K562 (cell line): Measurements from ENCODE around the gene RANBP3. TPM values are rescaled to one million over a fixed set of nuclear protein-coding genes. Genes with fewer than 3 reads are reported as not detected.
A peak's percentile ranks its signal among the peaks of the same experiment; 100 is the strongest.

ENCODE experiments used
- C11orf30 ChIP-seq: fragments of 450-650 bp; IDR thresholded peaks from 2 replicates; pipeline ENCODE4 v1.6.1; 2016; ENCODE audit warnings: low read depth, mild to moderate bottlenecking
- ETV1 ChIP-seq: fragments of 450-650 bp; conservative IDR thresholded peaks from 2 replicates; pipeline ENCODE4 v1.6.1; 2016; ENCODE audit warnings: missing genetic modification characterization, control low read depth, low read depth, missing compliant biosample characterization
- GTF2A2 ChIP-seq: IDR thresholded peaks from 2 replicates; pipeline ENCODE4 v1.6.1; 2016; ENCODE audit warnings: mild to moderate bottlenecking, missing genetic modification characterization, missing compliant biosample characterization
- MAFF ChIP-seq: IDR thresholded peaks from 2 replicates; pipeline ENCODE4 v1.6.1; 2012; ENCODE audit warnings: low read length, improper control_type of control experiment
- NCOA6 ChIP-seq: fragments of 450-650 bp; IDR thresholded peaks from 2 replicates; pipeline ENCODE4 v1.6.1; 2017; ENCODE audit warnings: mild to moderate bottlenecking
- NFE2L1 ChIP-seq: fragments of 450-650 bp; IDR thresholded peaks from 2 replicates; pipeline ENCODE4 v1.6.1; 2016; ENCODE audit warnings: missing genetic modification characterization, low read depth, mild to moderate bottlenecking, missing compliant biosample characterization, moderate library complexity, borderline replicate concordance
- NR2C2 ChIP-seq, 2 experiments: fragments of 200-800 bp in 1 of 2; sonication (Bioruptor generic) in 1 of 2; sonication (generic) in 1 of 2; formaldehyde crosslinking in 1 of 2; IDR thresholded peaks; 2 replicates each; pipeline versions ENCODE4 v1.6.1 to v1.8.0; 2016 to 2022; ENCODE audit warnings: mild to moderate bottlenecking in 1 of 2, missing compliant biosample characterization in 1 of 2, missing genetic modification characterization in 1 of 2, missing genetic modification reagents in 1 of 2
- NR2F6 ChIP-seq: fragments of 450-650 bp; formaldehyde crosslinking; IDR thresholded peaks from 2 replicates; pipeline ENCODE4 v1.4.0; 2020; ENCODE audit warnings: mild to moderate bottlenecking
- ZNF280B ChIP-seq: fragments of 250-450 bp; sonication (Bioruptor Pico); IDR thresholded peaks from 2 replicates; pipeline ENCODE4 v1.5.1; 2021; ENCODE audit warnings: mild to moderate bottlenecking
- ZNF311 ChIP-seq: fragments of 250-450 bp; sonication (Bioruptor Pico); IDR thresholded peaks from 2 replicates; pipeline ENCODE4 v1.4.0; 2020; ENCODE audit warnings: mild to moderate bottlenecking, moderate library complexity
- polyA plus RNA-seq, 8 experiments: library from polyadenylated mRNA; depleted of rRNA in 4 of 8; stranded (reverse) in 5 of 8; unstranded in 3 of 8; fragments of >200 nt; fragmentation: Nextera tagmentation in 2 of 8; fragmentation: Illumina TruSeq in 1 of 8; extraction: Ambion mirVana in 2 of 8; extraction: Trizol in 1 of 8; gene quantifications; 2 replicates each; pipeline versions ENCODE4 v1.2.1 to v1.2.3, GENCODE V29; 2011 to 2014; ENCODE audit warnings: inconsistent platforms in 1 of 8, missing spikeins in 1 of 8
- total RNA-seq, 7 experiments: library from RNA; depleted of rRNA in 6 of 7; stranded (reverse); fragments of >200 nt in 6 of 7; fragmentation: Illumina TruSeq in 2 of 7; extraction: Trizol in 2 of 7; gene quantifications; 2 replicates each; pipeline versions ENCODE4 v1.2.1 to v1.2.3, GENCODE V29; 2011 to 2021; ENCODE audit warnings: low replicate concordance in 1 of 7
- TF ChIP-seq, protein P1 (sequence below), 2 experiments: fragments of 450-650 bp; IDR thresholded peaks; 2 replicates each; pipeline ENCODE4 v1.6.1; 2018; ENCODE audit warnings: mild to moderate bottlenecking in 2 of 2, low read depth in 1 of 2; ENCODE audit not compliant: partially characterized antibody in 2 of 2
- TF ChIP-seq, protein P2 (sequence below): fragments of 250-450 bp; sonication (Bioruptor Pico); IDR thresholded peaks from 2 replicates; pipeline ENCODE4 v1.4.0; 2020
- TF ChIP-seq, protein P3 (sequence below): fragments of 250-450 bp; sonication (Bioruptor Pico); IDR thresholded peaks from 2 replicates; pipeline ENCODE4 v1.4.0; 2020; ENCODE audit warnings: mild to moderate bottlenecking, moderate library complexity, borderline replicate concordance

Gene RANBP3
- total and polyA plus RNA-seq, 9 of the 15 experiments (the other 6 are each of a cell fraction or from before 2014, with no cell fraction given), result 0.90 to 95.1 (median 63.2) TPM

DNA sequence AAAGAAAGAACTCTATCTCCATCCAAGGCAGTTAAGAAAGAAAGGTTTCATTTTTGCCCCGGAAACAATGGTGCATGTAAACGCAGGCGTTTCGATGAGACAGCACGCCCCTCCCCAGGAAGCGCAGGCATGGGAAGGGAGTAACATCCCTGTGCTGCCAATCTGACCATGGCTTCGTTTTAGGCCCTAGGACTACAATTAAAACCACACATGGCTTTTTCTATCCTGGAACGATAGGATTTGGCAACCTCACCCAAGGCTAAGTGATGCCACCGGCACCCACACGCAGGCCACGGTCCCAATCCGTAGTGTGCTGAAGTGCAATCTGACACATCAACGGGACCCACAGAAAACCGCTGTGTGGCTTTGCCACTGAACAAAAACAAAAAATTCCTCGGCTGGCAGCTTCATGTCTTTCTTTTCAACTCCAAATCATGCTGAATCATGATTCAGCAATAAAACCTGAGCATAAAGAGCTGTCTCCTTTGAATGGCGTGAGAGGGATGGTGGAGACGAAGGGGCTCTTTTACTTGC lies 24.2 kb downstream of the RANBP3 start (continued):
- TF ChIP-seq, protein P1, sequence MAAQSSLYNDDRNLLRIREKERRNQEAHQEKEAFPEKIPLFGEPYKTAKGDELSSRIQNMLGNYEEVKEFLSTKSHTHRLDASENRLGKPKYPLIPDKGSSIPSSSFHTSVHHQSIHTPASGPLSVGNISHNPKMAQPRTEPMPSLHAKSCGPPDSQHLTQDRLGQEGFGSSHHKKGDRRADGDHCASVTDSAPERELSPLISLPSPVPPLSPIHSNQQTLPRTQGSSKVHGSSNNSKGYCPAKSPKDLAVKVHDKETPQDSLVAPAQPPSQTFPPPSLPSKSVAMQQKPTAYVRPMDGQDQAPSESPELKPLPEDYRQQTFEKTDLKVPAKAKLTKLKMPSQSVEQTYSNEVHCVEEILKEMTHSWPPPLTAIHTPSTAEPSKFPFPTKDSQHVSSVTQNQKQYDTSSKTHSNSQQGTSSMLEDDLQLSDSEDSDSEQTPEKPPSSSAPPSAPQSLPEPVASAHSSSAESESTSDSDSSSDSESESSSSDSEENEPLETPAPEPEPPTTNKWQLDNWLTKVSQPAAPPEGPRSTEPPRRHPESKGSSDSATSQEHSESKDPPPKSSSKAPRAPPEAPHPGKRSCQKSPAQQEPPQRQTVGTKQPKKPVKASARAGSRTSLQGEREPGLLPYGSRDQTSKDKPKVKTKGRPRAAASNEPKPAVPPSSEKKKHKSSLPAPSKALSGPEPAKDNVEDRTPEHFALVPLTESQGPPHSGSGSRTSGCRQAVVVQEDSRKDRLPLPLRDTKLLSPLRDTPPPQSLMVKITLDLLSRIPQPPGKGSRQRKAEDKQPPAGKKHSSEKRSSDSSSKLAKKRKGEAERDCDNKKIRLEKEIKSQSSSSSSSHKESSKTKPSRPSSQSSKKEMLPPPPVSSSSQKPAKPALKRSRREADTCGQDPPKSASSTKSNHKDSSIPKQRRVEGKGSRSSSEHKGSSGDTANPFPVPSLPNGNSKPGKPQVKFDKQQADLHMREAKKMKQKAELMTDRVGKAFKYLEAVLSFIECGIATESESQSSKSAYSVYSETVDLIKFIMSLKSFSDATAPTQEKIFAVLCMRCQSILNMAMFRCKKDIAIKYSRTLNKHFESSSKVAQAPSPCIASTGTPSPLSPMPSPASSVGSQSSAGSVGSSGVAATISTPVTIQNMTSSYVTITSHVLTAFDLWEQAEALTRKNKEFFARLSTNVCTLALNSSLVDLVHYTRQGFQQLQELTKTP (IDR thresholded peaks at IDR 0.05; ENCODE audit: low read depth in 1 of 2, partially characterized antibody in 2 of 2), result no peak
- TF ChIP-seq, protein P2, sequence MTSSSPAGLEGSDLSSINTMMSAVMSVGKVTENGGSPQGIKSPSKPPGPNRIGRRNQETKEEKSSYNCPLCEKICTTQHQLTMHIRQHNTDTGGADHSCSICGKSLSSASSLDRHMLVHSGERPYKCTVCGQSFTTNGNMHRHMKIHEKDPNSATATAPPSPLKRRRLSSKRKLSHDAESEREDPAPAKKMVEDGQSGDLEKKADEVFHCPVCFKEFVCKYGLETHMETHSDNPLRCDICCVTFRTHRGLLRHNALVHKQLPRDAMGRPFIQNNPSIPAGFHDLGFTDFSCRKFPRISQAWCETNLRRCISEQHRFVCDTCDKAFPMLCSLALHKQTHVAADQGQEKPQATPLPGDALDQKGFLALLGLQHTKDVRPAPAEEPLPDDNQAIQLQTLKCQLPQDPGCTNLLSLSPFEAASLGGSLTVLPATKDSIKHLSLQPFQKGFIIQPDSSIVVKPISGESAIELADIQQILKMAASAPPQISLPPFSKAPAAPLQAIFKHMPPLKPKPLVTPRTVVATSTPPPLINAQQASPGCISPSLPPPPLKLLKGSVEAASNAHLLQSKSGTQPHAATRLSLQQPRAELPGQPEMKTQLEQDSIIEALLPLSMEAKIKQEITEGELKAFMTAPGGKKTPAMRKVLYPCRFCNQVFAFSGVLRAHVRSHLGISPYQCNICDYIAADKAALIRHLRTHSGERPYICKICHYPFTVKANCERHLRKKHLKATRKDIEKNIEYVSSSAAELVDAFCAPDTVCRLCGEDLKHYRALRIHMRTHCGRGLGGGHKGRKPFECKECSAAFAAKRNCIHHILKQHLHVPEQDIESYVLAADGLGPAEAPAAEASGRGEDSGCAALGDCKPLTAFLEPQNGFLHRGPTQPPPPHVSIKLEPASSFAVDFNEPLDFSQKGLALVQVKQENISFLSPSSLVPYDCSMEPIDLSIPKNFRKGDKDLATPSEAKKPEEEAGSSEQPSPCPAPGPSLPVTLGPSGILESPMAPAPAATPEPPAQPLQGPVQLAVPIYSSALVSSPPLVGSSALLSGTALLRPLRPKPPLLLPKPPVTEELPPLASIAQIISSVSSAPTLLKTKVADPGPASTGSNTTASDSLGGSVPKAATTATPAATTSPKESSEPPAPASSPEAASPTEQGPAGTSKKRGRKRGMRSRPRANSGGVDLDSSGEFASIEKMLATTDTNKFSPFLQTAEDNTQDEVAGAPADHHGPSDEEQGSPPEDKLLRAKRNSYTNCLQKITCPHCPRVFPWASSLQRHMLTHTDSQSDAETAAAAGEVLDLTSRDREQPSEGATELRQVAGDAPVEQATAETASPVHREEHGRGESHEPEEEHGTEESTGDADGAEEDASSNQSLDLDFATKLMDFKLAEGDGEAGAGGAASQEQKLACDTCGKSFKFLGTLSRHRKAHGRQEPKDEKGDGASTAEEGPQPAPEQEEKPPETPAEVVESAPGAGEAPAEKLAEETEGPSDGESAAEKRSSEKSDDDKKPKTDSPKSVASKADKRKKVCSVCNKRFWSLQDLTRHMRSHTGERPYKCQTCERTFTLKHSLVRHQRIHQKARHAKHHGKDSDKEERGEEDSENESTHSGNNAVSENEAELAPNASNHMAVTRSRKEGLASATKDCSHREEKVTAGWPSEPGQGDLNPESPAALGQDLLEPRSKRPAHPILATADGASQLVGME (CRISPR knock-in tag), result no peak; the same call in 1 of the 2 replicates
- TF ChIP-seq ETV1 (tag), result 0 out of 2 replicates have a peak, but pooled peaks have one; percentile 21
- TF ChIP-seq NR2F6, result no peak
- TF ChIP-seq NCOA6, result no peak
- TF ChIP-seq NFE2L1, result peak; percentile 72; the same call in 1 of the 2 replicates
- no peak for TF ChIP-seq GTF2A2 (tag)
- TF ChIP-seq MAFF, result peak; percentile 92
- no peak for TF ChIP-seq ZNF280B (CRISPR knock-in tag)
- no peak for TF ChIP-seq ZNF311 (CRISPR knock-in tag)
- TF ChIP-seq NR2C2 (CRISPR knock-in tag; IDR thresholded peaks at IDR 0.05), result no peak
- peak; percentile 55; the same call in 1 of the 2 replicates for TF ChIP-seq NR2C2 (tag; IDR thresholded peaks at IDR 0.05)
- TF ChIP-seq C11orf30, result peak; percentile 97
- TF ChIP-seq, protein P3, sequence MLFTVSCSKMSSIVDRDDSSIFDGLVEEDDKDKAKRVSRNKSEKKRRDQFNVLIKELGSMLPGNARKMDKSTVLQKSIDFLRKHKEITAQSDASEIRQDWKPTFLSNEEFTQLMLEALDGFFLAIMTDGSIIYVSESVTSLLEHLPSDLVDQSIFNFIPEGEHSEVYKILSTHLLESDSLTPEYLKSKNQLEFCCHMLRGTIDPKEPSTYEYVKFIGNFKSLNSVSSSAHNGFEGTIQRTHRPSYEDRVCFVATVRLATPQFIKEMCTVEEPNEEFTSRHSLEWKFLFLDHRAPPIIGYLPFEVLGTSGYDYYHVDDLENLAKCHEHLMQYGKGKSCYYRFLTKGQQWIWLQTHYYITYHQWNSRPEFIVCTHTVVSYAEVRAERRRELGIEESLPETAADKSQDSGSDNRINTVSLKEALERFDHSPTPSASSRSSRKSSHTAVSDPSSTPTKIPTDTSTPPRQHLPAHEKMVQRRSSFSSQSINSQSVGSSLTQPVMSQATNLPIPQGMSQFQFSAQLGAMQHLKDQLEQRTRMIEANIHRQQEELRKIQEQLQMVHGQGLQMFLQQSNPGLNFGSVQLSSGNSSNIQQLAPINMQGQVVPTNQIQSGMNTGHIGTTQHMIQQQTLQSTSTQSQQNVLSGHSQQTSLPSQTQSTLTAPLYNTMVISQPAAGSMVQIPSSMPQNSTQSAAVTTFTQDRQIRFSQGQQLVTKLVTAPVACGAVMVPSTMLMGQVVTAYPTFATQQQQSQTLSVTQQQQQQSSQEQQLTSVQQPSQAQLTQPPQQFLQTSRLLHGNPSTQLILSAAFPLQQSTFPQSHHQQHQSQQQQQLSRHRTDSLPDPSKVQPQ (CRISPR knock-in tag), result no peak
